WI38 (cell line): Measurements from ENCODE around the gene DACT1.

Experiments used
- H3K4me3 ChIP-seq: 2 replicates; pipeline ENCODE4 v1.5.1; 2011; ENCODE audit warnings: low read depth, mild to moderate bottlenecking, control low read depth, low read length
- TF ChIP-seq, protein P1 (sequence below): IDR thresholded peaks from 2 replicates; pipeline ENCODE4 v1.5.1; 2012; ENCODE audit warnings: low read depth, mild to moderate bottlenecking, control low read depth, low read length

DACT1 gene

GRCh38 chr14:58599707-58600106 is 38.1 kb upstream of the DACT1 start:
- TF ChIP-seq, protein P1, sequence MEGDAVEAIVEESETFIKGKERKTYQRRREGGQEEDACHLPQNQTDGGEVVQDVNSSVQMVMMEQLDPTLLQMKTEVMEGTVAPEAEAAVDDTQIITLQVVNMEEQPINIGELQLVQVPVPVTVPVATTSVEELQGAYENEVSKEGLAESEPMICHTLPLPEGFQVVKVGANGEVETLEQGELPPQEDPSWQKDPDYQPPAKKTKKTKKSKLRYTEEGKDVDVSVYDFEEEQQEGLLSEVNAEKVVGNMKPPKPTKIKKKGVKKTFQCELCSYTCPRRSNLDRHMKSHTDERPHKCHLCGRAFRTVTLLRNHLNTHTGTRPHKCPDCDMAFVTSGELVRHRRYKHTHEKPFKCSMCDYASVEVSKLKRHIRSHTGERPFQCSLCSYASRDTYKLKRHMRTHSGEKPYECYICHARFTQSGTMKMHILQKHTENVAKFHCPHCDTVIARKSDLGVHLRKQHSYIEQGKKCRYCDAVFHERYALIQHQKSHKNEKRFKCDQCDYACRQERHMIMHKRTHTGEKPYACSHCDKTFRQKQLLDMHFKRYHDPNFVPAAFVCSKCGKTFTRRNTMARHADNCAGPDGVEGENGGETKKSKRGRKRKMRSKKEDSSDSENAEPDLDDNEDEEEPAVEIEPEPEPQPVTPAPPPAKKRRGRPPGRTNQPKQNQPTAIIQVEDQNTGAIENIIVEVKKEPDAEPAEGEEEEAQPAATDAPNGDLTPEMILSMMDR: no peak
- H3K4me3 ChIP-seq: no peak overlapping the region

DNA sequence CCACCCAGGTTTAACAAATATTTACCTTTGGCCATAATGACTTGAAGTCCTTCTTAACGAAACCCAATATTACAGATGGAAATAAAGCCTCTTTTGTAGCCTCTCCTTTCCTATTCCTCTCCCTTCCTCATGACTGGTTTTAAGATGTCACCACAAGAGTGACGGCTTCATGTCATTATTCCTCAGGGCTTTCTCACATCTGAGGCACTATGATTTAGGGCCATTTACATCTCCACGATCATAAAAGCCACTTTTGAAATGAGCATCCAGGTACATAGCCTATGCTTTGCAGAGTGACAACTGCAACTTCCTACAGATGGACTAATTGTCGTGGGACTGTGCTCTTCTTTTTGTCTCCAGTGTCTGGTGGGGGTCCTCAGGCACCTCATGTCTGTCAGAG is 32.3 kb upstream of the DACT1 start:
- TF ChIP-seq, protein P1: no peak
- no peak overlapping the region for H3K4me3 ChIP-seq

GRCh38 chr14:58607131-58607951 is 30.4 kb upstream of the DACT1 start:
- TF ChIP-seq, protein P1: no peak
- H3K4me3 ChIP-seq: no peak overlapping the region

DNA sequence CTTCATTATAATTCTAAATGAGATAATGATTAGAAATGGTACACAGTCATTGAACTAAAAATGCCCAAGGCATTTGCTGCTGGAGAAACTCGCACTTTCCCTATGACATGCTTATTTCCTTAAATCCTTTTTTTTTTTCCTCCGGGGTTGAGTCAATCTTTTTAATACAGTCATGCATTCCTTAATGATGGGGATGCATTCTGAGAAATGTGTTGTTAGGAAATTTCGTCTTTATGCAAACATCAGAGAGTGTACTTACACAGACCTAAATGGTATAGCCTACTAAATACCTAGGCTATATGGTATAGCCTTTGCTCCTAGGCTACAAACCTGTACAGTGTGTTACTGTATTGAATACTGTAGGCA is 29.8 kb upstream of the DACT1 start:
- TF ChIP-seq, protein P1: no peak
- H3K4me3 ChIP-seq: no peak overlapping the region

- no peak overlapping the region for H3K4me3 ChIP-seq
- TF ChIP-seq, protein P1: no peak
Measured at GRCh38 chr14:58617619-58618018, 20.1 kb upstream of the DACT1 start.

GRCh38 chr14:58620011-58620410 is 17.8 kb upstream of the DACT1 start:
- TF ChIP-seq, protein P1: no peak

GRCh38 chr14:58625438-58625837 is 12.3 kb upstream of the DACT1 start:
- TF ChIP-seq, protein P1: no peak
- no peak overlapping the region for H3K4me3 ChIP-seq

More at GRCh38 chr14:58620011-58620410, 17.8 kb upstream of the DACT1 start:
- H3K4me3 ChIP-seq: no peak overlapping the region
